ENCODE results near the gene PDE8B.

The PDE8B gene

GRCh38 chr5:77358255-77359205 lies 148.1 kb downstream of the PDE8B start:
- Histone ChIP-seq H3K36me3 (replicated peaks; ENCODE audit: insufficient read depth, low read length) (no peaks in the 10 kb centered on the region), H3K9me3 (replicated peaks; ENCODE audit: insufficient read depth, low read length) (no peaks in the 10 kb centered on the region), H3K27ac (ENCODE audit: low read length) (no peak overlapping the region), H2AFZ (ENCODE audit: low read length) (no peak overlapping the region), H3K9me2 (replicated peaks; ENCODE audit: insufficient read depth, low read length) (no peaks in the 10 kb centered on the region), H3F3A (ENCODE audit: insufficient read depth, low read length) (no peaks in the 10 kb centered on the region), H3K4me1 (ENCODE audit: low read length) (no peaks in the 10 kb centered on the region), H3K27me3 (replicated peaks; ENCODE audit: insufficient read depth, low read length) (no peaks in the 10 kb centered on the region), H3K79me2 (ENCODE audit: low read length) (no peaks in the 10 kb centered on the region), H3K4me3 (ENCODE audit: low read length) (no peak overlapping the region), H3K9ac (ENCODE audit: low read length) (no peak overlapping the region), H3K4me2 (ENCODE audit: low read depth, low read length) (no peak overlapping the region), H4K20me1 (ENCODE audit: insufficient read depth, low read length) (no peaks in the 10 kb centered on the region)
- no peak for TF ChIP-seq EZH2 (optimal IDR thresholded peaks at IDR 0.05; ENCODE audit: low read depth, low read length)
- DNase-seq: no peak

GRCh38 chr5:77359231-77359630 lies 148.8 kb downstream of the PDE8B start:
- Histone ChIP-seq H3K27me3 (replicated peaks; ENCODE audit: insufficient read depth, low read length) (no peaks in the 10 kb centered on the region), H3K9me2 (replicated peaks; ENCODE audit: insufficient read depth, low read length) (no peaks in the 10 kb centered on the region), H3K4me1 (ENCODE audit: low read length) (no peaks in the 10 kb centered on the region), H2AFZ (ENCODE audit: low read length) (no peak overlapping the region), H3K9ac (ENCODE audit: low read length) (no peak overlapping the region), H4K20me1 (ENCODE audit: insufficient read depth, low read length) (no peaks in the 10 kb centered on the region), H3K4me2 (ENCODE audit: low read depth, low read length) (no peak overlapping the region), H3K36me3 (replicated peaks; ENCODE audit: insufficient read depth, low read length) (no peaks in the 10 kb centered on the region), H3K4me3 (ENCODE audit: low read length) (no peak overlapping the region), H3K27ac (ENCODE audit: low read length) (no peak overlapping the region), H3K79me2 (ENCODE audit: low read length) (no peaks in the 10 kb centered on the region), H3K9me3 (replicated peaks; ENCODE audit: insufficient read depth, low read length) (no peaks in the 10 kb centered on the region), H3F3A (ENCODE audit: insufficient read depth, low read length) (no peaks in the 10 kb centered on the region)
- DNase-seq: no peak
- TF ChIP-seq CTCF (IDR thresholded peaks at IDR 0.05; ENCODE audit: low read length) (no peak), EZH2 (optimal IDR thresholded peaks at IDR 0.05; ENCODE audit: low read depth, low read length) (no peak), EZH2phosphoT487 (IDR thresholded peaks at IDR 0.05; ENCODE audit: low read length) (no peak)

- Histone ChIP-seq H3F3A (ENCODE audit: insufficient read depth, low read length) (no peaks in the 10 kb centered on the region), H4K20me1 (ENCODE audit: insufficient read depth, low read length) (no peaks in the 10 kb centered on the region), H3K27me3 (replicated peaks; ENCODE audit: insufficient read depth, low read length) (no peaks in the 10 kb centered on the region), H3K79me2 (ENCODE audit: low read length) (no peaks in the 10 kb centered on the region), H3K4me2 (ENCODE audit: low read depth, low read length) (no peak overlapping the region), H3K4me3 (ENCODE audit: low read length) (no peak overlapping the region), H3K36me3 (replicated peaks; ENCODE audit: insufficient read depth, low read length) (no peaks in the 10 kb centered on the region), H3K27ac (ENCODE audit: low read length) (no peak overlapping the region), H3K9me2 (replicated peaks; ENCODE audit: insufficient read depth, low read length) (no peaks in the 10 kb centered on the region), H2AFZ (ENCODE audit: low read length) (no peak overlapping the region), H3K9me3 (replicated peaks; ENCODE audit: insufficient read depth, low read length) (no peaks in the 10 kb centered on the region), H3K9ac (ENCODE audit: low read length) (no peak overlapping the region), H3K4me1 (ENCODE audit: low read length) (no peaks in the 10 kb centered on the region)
- no peak for DNase-seq
- no peak for TF ChIP-seq EZH2phosphoT487 (IDR thresholded peaks at IDR 0.05; ENCODE audit: low read length)
- TF ChIP-seq CTCF (IDR thresholded peaks at IDR 0.05; ENCODE audit: low read length): no peak
- TF ChIP-seq EZH2 (optimal IDR thresholded peaks at IDR 0.05; ENCODE audit: low read depth, low read length): no peak
Observed at GRCh38 chr5:77360381-77360780, 149.9 kb downstream of the PDE8B start.

GRCh38 chr5:77360973-77361372 lies 150.5 kb downstream of the PDE8B start:
- H4K20me1 ChIP-seq (ENCODE audit: insufficient read depth, low read length): no peaks in the 10 kb centered on the region
- H3K36me3 ChIP-seq (replicated peaks; ENCODE audit: insufficient read depth, low read length): no peaks in the 10 kb centered on the region

More at GRCh38 chr5:77360973-77361372, 150.5 kb downstream of the PDE8B start:
- Histone ChIP-seq H3K79me2 (ENCODE audit: low read length) (no peaks in the 10 kb centered on the region), H3K27ac (ENCODE audit: low read length) (no peak overlapping the region), H3K9me3 (replicated peaks; ENCODE audit: insufficient read depth, low read length) (no peaks in the 10 kb centered on the region), H3K4me1 (ENCODE audit: low read length) (no peaks in the 10 kb centered on the region), H2AFZ (ENCODE audit: low read length) (no peak overlapping the region), H3K9me2 (replicated peaks; ENCODE audit: insufficient read depth, low read length) (no peaks in the 10 kb centered on the region), H3K4me2 (ENCODE audit: low read depth, low read length) (no peak overlapping the region), H3F3A (ENCODE audit: insufficient read depth, low read length) (no peaks in the 10 kb centered on the region), H3K9ac (ENCODE audit: low read length) (no peak overlapping the region), H3K4me3 (ENCODE audit: low read length) (no peak overlapping the region), H3K27me3 (replicated peaks; ENCODE audit: insufficient read depth, low read length) (no peaks in the 10 kb centered on the region)
- TF ChIP-seq EZH2 (optimal IDR thresholded peaks at IDR 0.05; ENCODE audit: low read depth, low read length): no peak
- no peak for TF ChIP-seq EZH2phosphoT487 (IDR thresholded peaks at IDR 0.05; ENCODE audit: low read length)
- TF ChIP-seq CTCF (IDR thresholded peaks at IDR 0.05; ENCODE audit: low read length): no peak
- no peak for DNase-seq

All from MM.1S (cell line).